K562 (cell line): ENCODE data around the gene SLC25A21. TPM values are rescaled to one million over a fixed set of nuclear protein-coding genes. Genes with fewer than 3 reads are reported as not detected.

Source experiments
- ARNT ChIP-seq, 2 experiments: fragments of 450-650 bp; IDR thresholded peaks; 2 replicates each; pipeline ENCODE4 v1.6.1; 2016; ENCODE audit warnings: mild to moderate bottlenecking in 1 of 2
- DACH1 ChIP-seq: fragments of 450-650 bp; IDR thresholded peaks from 2 replicates; pipeline ENCODE4 v1.6.1; 2018; ENCODE audit not compliant: partially characterized antibody
- DNMT1 ChIP-seq: fragments of 450-650 bp; IDR thresholded peaks from 2 replicates; pipeline ENCODE4 v1.6.1; 2016; ENCODE audit warnings: antibody characterized with exemption, mild to moderate bottlenecking
- EHMT2 ChIP-seq: fragments of 450-650 bp; IDR thresholded peaks from 2 replicates; pipeline ENCODE4 v1.6.1; 2018; ENCODE audit warnings: antibody characterized with exemption
- FOS ChIP-seq: IDR thresholded peaks from 3 replicates; pipeline ENCODE4 v1.6.1; 2011; ENCODE audit not compliant: insufficient read length; ENCODE audit errors: extremely low read depth
- NFIX ChIP-seq: fragments of 250-450 bp; sonication (Bioruptor Pico); IDR thresholded peaks from 2 replicates; pipeline ENCODE4 v1.4.0; 2020; ENCODE audit warnings: low read depth, mild to moderate bottlenecking, moderate library complexity
- PHTF2 ChIP-seq: fragments of 250-450 bp; sonication (Bioruptor Pico); IDR thresholded peaks from 2 replicates; pipeline ENCODE4 v1.5.0; 2021; ENCODE audit warnings: mild to moderate bottlenecking
- PML ChIP-seq: IDR thresholded peaks from 2 replicates; pipeline ENCODE4 v1.6.1; 2012; ENCODE audit warnings: low read length, inconsistent platforms
- SMARCE1 ChIP-seq: fragments of 450-650 bp; IDR thresholded peaks from 2 replicates; pipeline ENCODE4 v1.7.1; 2016; ENCODE audit warnings: mild to moderate bottlenecking
- TAF1 ChIP-seq: IDR thresholded peaks from 2 replicates; pipeline ENCODE4 v1.6.1; 2011; ENCODE audit warnings: mild to moderate bottlenecking, low read length, moderate library complexity; ENCODE audit not compliant: insufficient read depth, control insufficient read depth, severe bottlenecking; ENCODE audit errors: extremely low read depth
- ZC3H11A ChIP-seq: IDR thresholded peaks from 2 replicates; pipeline ENCODE4 v1.6.1; 2012; ENCODE audit warnings: low read depth, low read length, improper control_type of control experiment
- ZNF224 ChIP-seq: sonication (generic); formaldehyde crosslinking; IDR thresholded peaks from 2 replicates; pipeline ENCODE4 v1.8.0; 2022; ENCODE audit warnings: mild to moderate bottlenecking, missing genetic modification reagents
- ZNF253 ChIP-seq: fragments of 250-450 bp; sonication (Bioruptor Pico); conservative IDR thresholded peaks from 2 replicates; pipeline ENCODE4 v1.6.1; 2021; ENCODE audit warnings: mild to moderate bottlenecking
- polyA plus RNA-seq, 8 experiments: library from polyadenylated mRNA; depleted of rRNA in 4 of 8; stranded (reverse) in 5 of 8; unstranded in 3 of 8; fragments of >200 nt; fragmentation: Nextera tagmentation in 2 of 8; fragmentation: Illumina TruSeq in 1 of 8; extraction: Ambion mirVana in 2 of 8; extraction: Trizol in 1 of 8; gene quantifications; 2 replicates each; pipeline versions ENCODE4 v1.2.1 to v1.2.3, GENCODE V29; 2011 to 2014; ENCODE audit warnings: inconsistent platforms in 1 of 8, missing spikeins in 1 of 8
- total RNA-seq, 7 experiments: library from RNA; depleted of rRNA in 6 of 7; stranded (reverse); fragments of >200 nt in 6 of 7; fragmentation: Illumina TruSeq in 2 of 7; extraction: Trizol in 2 of 7; gene quantifications; 2 replicates each; pipeline versions ENCODE4 v1.2.1 to v1.2.3, GENCODE V29; 2011 to 2021; ENCODE audit warnings: low replicate concordance in 1 of 7
- TF ChIP-seq, protein P1 (sequence below), 2 experiments: fragments of 450-650 bp; IDR thresholded peaks; 2 replicates each; pipeline ENCODE4 v1.6.1; 2016; ENCODE audit warnings: mild to moderate bottlenecking in 2 of 2, borderline replicate concordance in 1 of 2, low read depth in 1 of 2, moderate library complexity in 1 of 2
- TF ChIP-seq, protein P2 (sequence below): fragments of 250-450 bp; sonication (Bioruptor Pico); IDR thresholded peaks from 2 replicates; pipeline ENCODE4 v1.5.0; 2021
- TF ChIP-seq, protein P3 (sequence below): sonication (generic); formaldehyde crosslinking; IDR thresholded peaks from 2 replicates; pipeline ENCODE4 v1.5.0; 2020; ENCODE audit warnings: missing genetic modification reagents
- TF ChIP-seq, protein P4 (sequence below): sonication (generic); formaldehyde crosslinking; IDR thresholded peaks from 2 replicates; pipeline ENCODE4 v1.8.0; 2022; ENCODE audit warnings: missing genetic modification reagents, mild to moderate bottlenecking, borderline replicate concordance

SLC25A21 gene
- total and polyA plus RNA-seq, 9 of the 15 experiments (the other 6 are each of a cell fraction or from before 2014, with no cell fraction given): 15.2 to 46.7 (median 28.7) TPM

DNA sequence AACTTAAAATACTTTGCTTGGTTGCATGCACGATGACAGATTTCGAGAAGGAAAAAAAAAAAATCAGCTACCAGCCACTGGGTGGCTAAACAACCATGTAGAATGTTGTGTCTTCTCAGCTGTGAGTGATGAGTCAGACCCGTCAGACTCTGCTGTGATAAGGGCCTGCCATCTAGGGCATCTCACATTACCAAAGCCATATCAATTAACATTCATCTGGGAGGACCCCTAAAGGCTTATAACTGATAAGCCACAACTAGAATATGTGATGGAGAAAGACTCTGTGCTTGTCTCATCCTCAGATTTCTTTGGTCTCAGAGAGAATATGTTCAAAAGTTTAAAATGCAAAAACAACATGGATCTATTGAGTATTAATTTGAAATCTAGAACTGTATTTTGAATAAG lies 399.3 kb downstream of the SLC25A21 start (continued):
- TF ChIP-seq, protein P1, sequence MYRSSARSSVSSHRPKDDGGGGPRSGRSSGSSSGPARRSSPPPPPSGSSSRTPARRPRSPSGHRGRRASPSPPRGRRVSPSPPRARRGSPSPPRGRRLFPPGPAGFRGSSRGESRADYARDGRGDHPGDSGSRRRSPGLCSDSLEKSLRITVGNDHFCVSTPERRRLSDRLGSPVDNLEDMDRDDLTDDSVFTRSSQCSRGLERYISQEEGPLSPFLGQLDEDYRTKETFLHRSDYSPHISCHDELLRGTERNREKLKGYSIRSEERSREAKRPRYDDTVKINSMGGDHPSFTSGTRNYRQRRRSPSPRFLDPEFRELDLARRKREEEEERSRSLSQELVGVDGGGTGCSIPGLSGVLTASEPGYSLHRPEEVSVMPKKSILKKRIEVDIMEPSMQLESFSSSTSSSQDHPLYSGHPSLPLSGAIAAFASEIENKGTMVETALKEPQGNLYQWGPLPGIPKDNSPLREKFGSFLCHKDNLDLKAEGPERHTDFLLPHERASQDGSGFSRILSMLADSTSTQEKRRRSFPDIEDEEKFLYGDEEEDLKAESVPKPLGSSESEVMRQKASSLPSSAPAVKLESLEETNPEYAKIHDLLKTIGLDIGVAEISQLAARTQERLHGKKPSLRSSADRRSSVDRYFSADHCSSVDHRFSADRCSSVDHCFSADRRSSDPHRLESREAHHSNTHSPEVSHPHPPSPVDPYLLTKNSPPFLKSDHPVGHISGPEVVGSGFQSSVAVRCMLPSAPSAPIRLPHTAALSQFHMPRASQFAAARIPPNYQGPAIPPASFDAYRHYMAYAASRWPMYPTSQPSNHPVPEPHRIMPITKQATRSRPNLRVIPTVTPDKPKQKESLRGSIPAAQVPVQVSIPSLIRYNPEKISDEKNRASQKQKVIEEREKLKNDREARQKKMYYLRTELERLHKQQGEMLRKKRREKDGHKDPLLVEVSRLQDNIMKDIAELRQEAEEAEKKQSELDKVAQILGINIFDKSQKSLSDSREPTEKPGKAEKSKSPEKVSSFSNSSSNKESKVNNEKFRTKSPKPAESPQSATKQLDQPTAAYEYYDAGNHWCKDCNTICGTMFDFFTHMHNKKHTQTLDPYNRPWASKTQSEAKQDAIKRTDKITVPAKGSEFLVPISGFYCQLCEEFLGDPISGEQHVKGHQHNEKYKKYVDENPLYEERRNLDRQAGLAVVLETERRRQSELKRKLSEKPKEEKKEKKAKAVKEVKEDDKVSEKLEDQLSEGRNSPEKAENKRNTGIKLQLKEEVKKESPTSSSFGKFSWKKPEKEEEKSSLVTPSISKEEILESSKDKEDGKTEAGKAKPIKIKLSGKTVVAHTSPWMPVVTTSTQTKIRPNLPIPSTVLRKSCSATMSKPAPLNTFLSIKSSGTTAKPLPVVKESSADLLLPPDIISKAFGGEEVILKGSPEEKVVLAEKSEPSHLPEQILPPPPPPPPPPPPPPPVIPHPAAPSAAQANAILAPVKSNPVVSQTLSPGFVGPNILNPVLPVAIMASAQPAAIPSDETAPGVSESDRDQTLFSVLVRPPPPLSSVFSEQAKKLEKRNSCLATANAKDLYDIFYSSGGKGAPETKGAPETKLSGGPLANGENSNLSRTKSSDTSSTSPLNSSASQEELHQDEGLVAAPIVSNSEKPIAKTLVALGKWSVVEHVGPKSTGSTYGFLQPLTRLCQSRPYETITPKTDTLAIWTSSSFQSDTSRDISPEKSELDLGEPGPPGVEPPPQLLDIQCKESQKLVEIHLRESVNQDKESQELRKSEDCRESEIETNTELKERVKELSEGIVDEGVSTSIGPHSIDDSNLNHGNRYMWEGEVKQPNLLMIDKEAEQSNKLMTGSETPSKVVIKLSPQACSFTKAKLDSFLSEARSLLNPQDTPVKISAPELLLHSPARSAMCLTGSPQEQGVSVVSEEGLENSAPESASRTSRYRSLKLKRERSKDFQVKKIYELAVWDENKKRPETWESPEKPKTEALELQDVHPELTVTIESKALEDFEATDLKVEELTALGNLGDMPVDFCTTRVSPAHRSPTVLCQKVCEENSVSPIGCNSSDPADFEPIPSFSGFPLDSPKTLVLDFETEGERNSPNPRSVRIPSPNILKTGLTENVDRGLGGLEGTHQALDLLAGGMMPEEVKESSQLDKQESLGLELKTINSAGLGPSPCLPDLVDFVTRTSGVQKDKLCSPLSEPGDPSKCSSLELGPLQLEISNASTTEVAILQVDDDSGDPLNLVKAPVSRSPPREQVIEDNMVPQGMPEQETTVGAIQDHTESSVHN (IDR thresholded peaks at IDR 0.05; ENCODE audit: borderline replicate concordance in 1 of 2, low read depth in 1 of 2): peak in 1 of 2 experiments; percentile 63; a peak in 2 of 4 replicates
- no peak for TF ChIP-seq TAF1
- no peak for TF ChIP-seq PML
- TF ChIP-seq SMARCE1: peak; percentile 83
- no peak for TF ChIP-seq ZNF224 (CRISPR knock-in tag)
- TF ChIP-seq, protein P2, sequence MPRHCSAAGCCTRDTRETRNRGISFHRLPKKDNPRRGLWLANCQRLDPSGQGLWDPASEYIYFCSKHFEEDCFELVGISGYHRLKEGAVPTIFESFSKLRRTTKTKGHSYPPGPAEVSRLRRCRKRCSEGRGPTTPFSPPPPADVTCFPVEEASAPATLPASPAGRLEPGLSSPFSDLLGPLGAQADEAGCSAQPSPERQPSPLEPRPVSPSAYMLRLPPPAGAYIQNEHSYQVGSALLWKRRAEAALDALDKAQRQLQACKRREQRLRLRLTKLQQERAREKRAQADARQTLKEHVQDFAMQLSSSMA (CRISPR knock-in tag): no peak
- peak; percentile 64 for TF ChIP-seq FOS
- TF ChIP-seq EHMT2: 0 out of 2 replicates have a peak, but pooled peaks have one; percentile 16
- no peak for TF ChIP-seq ZC3H11A
- peak; percentile 87 for TF ChIP-seq DACH1
- no peak for TF ChIP-seq NFIX
- TF ChIP-seq, protein P3, sequence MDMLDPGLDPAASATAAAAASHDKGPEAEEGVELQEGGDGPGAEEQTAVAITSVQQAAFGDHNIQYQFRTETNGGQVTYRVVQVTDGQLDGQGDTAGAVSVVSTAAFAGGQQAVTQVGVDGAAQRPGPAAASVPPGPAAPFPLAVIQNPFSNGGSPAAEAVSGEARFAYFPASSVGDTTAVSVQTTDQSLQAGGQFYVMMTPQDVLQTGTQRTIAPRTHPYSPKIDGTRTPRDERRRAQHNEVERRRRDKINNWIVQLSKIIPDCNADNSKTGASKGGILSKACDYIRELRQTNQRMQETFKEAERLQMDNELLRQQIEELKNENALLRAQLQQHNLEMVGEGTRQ (CRISPR knock-in tag): no peak
- TF ChIP-seq ARNT (IDR thresholded peaks at IDR 0.05): no peak
- TF ChIP-seq ZNF253 (CRISPR knock-in tag): no peak
- TF ChIP-seq, protein P4, sequence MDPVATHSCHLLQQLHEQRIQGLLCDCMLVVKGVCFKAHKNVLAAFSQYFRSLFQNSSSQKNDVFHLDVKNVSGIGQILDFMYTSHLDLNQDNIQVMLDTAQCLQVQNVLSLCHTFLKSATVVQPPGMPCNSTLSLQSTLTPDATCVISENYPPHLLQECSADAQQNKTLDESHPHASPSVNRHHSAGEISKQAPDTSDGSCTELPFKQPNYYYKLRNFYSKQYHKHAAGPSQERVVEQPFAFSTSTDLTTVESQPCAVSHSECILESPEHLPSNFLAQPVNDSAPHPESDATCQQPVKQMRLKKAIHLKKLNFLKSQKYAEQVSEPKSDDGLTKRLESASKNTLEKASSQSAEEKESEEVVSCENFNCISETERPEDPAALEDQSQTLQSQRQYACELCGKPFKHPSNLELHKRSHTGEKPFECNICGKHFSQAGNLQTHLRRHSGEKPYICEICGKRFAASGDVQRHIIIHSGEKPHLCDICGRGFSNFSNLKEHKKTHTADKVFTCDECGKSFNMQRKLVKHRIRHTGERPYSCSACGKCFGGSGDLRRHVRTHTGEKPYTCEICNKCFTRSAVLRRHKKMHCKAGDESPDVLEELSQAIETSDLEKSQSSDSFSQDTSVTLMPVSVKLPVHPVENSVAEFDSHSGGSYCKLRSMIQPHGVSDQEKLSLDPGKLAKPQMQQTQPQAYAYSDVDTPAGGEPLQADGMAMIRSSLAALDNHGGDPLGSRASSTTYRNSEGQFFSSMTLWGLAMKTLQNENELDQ: no peak
- no peak for TF ChIP-seq DNMT1
- TF ChIP-seq PHTF2 (CRISPR knock-in tag): no peak
